HFFc6 (cell line): ENCODE data around the gene PCTP. TPM values are rescaled to one million over a fixed set of nuclear protein-coding genes. Genes with fewer than 3 reads are reported as not detected.
A peak's percentile ranks its signal among the peaks of the same experiment; 100 is the strongest.

ENCODE experiments used
- DNase-seq: peaks from one replicate; pipeline ENCODE4 v3.0.0-alpha.2; 2018
- H3K27ac Mint-ChIP-seq: 2 replicates; pipeline ENCODE4 v1.8.0; 2020; ENCODE audit warnings: mild to moderate bottlenecking, mixed read lengths
- H3K27me3 Mint-ChIP-seq: 2 replicates; pipeline ENCODE4 v1.8.0; 2021; ENCODE audit warnings: mild to moderate bottlenecking, moderate library complexity, mixed read lengths; ENCODE audit not compliant: insufficient read depth
- H3K36me3 Mint-ChIP-seq: 2 replicates; pipeline ENCODE4 v1.8.0; 2021; ENCODE audit warnings: low read depth, mixed read lengths
- H3K4me1 Mint-ChIP-seq: 2 replicates; pipeline ENCODE4 v1.8.0; 2020; ENCODE audit warnings: low read depth, mixed read lengths
- H3K4me3 Mint-ChIP-seq: 2 replicates; pipeline ENCODE4 v1.8.0; 2020; ENCODE audit warnings: mild to moderate bottlenecking, moderate library complexity, mixed read lengths
- H3K9me3 Mint-ChIP-seq: 2 replicates; pipeline ENCODE4 v1.8.0; 2020; ENCODE audit warnings: mild to moderate bottlenecking, mixed read lengths
- CTCF ChIP-seq: fragments of 200-600 bp; sonication (generic); IDR thresholded peaks from 2 replicates; pipeline ENCODE4 v1.5.0; 2021; ENCODE audit warnings: antibody characterized with exemption, mild to moderate bottlenecking
- total RNA-seq, 6 experiments: library from RNA; stranded (reverse); fragmentation: NEBNext Ultra II Directional; extraction: Animal tissue kit (Norgen Biotek cat#: 25700); gene quantifications; 2 replicates in 1 of 6; 3 replicates in 5 of 6; pipeline ENCODE4 v1.2.3, GENCODE V29; 2021

PCTP gene
- total RNA-seq, 6 experiments from 2014 or later: 9.7 to 13.5 (median 11.2) TPM

DNA sequence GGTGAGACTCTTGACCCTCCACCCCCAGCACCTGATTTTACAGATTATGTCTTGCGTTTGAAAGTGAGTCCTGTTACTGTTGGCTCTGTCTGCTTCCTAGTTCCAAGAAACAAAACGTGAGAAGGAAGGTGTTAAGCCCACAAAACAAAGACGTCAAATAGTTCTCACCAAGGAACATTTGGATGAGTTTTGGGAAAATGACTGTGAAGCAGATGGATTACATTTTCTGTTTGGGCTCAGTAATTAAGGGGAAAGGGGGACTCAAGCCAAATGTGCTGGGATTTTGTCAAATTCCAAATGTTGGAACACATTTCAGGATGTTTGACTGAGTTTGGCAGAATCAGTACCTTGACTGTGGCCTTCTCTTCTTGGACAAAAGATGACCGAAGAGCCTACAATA is 71.2 kb downstream of the PCTP start:
- no peak for DNase-seq
- no peaks in the 10 kb centered on the region for H3K4me1 Mint-ChIP-seq
- H3K4me3 Mint-ChIP-seq: no peak overlapping the region
- peaks cover 2% of the 10 kb centered on the region; the same call in 1 of the 2 replicates for H3K27me3 Mint-ChIP-seq
- no peaks in the 10 kb centered on the region; the same call in 1 of the 2 replicates for H3K9me3 Mint-ChIP-seq
- no peak overlapping the region for H3K27ac Mint-ChIP-seq
- H3K36me3 Mint-ChIP-seq: no peaks in the 10 kb centered on the region
- TF ChIP-seq CTCF: no peak

GRCh38 chr17:55825213-55825612 is 74.4 kb downstream of the PCTP start:
- Mint-ChIP-seq H3K4me1 (no peaks in the 10 kb centered on the region), H3K36me3 (no peaks in the 10 kb centered on the region), H3K4me3 (no peak overlapping the region), H3K27me3 (peaks cover 8% of the 10 kb centered on the region), H3K27ac (no peak overlapping the region), H3K9me3 (no peaks in the 10 kb centered on the region; the same call in 1 of the 2 replicates)
- DNase-seq: no peak
- TF ChIP-seq CTCF: peak; percentile 16; the same call in 1 of the 2 replicates

Other genes starting within 250 kb of the PCTP start
- not detected for gene SMIM36, start 239.6 kb upstream of the PCTP start, total RNA-seq
- under 1 TPM in 2 of 6 experiments, not detected in 4; 0.18 to 0.26 TPM for gene TMEM100, start 28.2 kb upstream of the PCTP start, total RNA-seq